Measurements from ENCODE around the gene KCNJ9. TPM values are rescaled to one million over a fixed set of nuclear protein-coding genes. Genes with fewer than 3 reads are reported as not detected.
"Not testable (repeated sequence)": the region's sequence is repeated elsewhere in the genome, so short reads cannot be mapped to it uniquely, and the experiment has no call there.

KCNJ9 gene
- total and polyA plus RNA-seq, 5 donors, result not detected

DNA sequence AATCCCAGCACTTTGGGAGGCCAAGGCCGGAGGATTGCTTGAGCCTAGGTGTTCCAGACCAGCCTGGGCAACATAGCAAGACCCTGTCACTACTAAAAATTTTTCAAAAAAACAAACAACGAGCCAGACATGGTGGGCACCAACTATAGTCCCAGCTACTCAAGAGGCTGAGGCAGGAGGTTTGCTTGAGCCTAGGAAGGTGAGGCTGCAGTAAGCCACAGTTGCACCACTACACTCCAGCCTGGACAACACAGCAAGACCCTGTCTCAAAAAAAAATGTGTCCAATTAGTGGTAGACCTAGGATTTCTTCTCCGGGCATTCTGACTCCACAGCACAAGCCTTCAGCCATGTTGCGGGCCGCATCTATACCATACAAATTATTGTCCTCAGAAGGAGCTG lies 23.8 kb downstream of the KCNJ9 start:
- WGBS, result 95% methylated on average over 5 of the region's 5 CpGs
- Histone ChIP-seq H3K27me3 (ENCODE audit: control insufficient read depth, insufficient read depth) (no peaks in the 10 kb centered on the region), H3K4me1 (ENCODE audit: control insufficient read depth, insufficient read depth, low read length) (no peaks in the 10 kb centered on the region), H3K27ac (ENCODE audit: low read length) (no peak overlapping the region), H3K4me3 (ENCODE audit: low read length) (no peak overlapping the region), H3K9me3 (ENCODE audit: control insufficient read depth, low read length) (no peaks in the 10 kb centered on the region)
- ATAC-seq (no peak), DNase-seq (no peak)
- intact Hi-C loops (cut with DNase I), result loop anchor here in 1 of 4 donors (10.0 kb wide), 3 partner anchors 110 to 270 kb away; no protein-coding TSS in a partner anchor

DNA sequence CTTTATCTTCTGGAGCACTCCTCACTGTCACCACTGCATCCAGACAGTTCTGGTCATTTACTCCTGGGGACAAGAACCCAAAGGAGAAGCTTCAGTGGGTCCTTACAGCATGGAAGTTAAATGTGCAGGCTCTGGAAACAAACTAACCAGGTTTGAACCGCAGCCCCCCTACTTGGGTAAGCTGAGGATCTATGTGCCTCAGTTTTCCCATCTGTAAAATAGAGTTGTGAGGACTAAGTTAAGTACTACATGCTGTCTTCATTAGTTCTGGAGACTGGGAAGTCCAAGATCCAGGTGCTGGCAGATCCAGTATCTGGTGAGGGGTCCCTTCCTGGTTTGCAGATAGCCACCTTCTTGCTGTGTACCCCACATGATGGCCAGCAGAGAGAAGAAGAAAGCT lies 26.2 kb downstream of the KCNJ9 start:
- DNase-seq (no peak), ATAC-seq (no peak)
- no peaks in the 10 kb centered on the region for H3K9me3 ChIP-seq (ENCODE audit: control insufficient read depth, low read length)
- intact Hi-C loops (cut with DNase I), result loop anchor here in 1 of 4 donors (10.0 kb wide), 3 partner anchors 107 to 267 kb away; no protein-coding TSS in a partner anchor
- H3K4me1 ChIP-seq (ENCODE audit: control insufficient read depth, insufficient read depth, low read length), result peaks cover 2% of the 10 kb centered on the region
- 96% methylated on average over 1 of the region's 1 CpG for WGBS
- no peak overlapping the region for H3K27ac ChIP-seq (ENCODE audit: low read length)
- H3K4me3 ChIP-seq (ENCODE audit: low read length), result no peak overlapping the region
- no peaks in the 10 kb centered on the region for H3K27me3 ChIP-seq (ENCODE audit: control insufficient read depth, insufficient read depth)

DNA sequence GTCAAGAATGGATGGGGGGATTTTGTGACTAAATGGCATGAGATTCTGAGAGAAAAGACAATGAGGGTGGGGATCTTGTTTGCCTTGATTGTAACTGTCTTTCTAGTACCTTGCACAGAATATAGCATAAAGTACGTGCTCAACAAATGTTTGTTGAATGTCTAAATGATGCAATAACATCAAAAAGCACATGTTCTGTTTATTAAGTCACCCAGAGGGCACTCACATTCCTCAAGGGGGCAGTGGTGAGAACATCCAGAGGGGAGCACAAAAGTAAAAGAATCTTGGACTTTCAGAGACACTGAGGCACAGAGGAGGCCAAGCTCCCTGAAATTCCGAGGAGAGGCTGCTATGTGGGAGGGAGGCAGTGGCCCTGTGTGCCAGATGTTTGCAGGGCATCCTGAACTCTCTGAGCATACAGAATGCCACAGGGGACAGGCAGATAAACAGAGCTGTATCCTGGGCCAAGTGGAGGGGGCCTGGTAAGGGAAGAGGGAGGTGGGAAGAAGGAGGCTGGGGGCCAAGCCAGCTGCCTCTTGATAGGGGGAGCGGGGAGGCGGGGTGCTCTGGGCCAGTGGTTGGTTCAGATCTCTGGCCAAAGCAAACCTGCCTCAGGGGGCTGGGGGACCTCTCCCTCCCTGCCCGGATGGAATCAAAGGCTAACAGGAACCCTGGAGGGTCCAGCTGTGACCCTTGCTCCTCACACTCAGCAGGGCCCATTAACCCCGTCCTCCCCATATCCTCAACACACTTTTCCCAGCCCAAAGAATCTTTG lies 27.7 kb downstream of the KCNJ9 start:
- peaks cover 2% of the 10 kb centered on the region for H3K4me1 ChIP-seq (ENCODE audit: control insufficient read depth, insufficient read depth, low read length)
- DNase-seq (peak in 1 of 3 donors; percentile 65), ATAC-seq (no peak)
- H3K4me3 ChIP-seq (ENCODE audit: low read length), result no peak overlapping the region
- H3K27me3 ChIP-seq (ENCODE audit: control insufficient read depth, insufficient read depth), result no peaks in the 10 kb centered on the region
- intact Hi-C loops (cut with DNase I), result loop anchor here in 1 of 4 donors (10.0 kb wide), 3 partner anchors 106 to 266 kb away; no protein-coding TSS in a partner anchor
- no peaks in the 10 kb centered on the region for H3K9me3 ChIP-seq (ENCODE audit: control insufficient read depth, low read length)
- 33% methylated on average over 6 of the region's 6 CpGs for WGBS
- H3K27ac ChIP-seq (ENCODE audit: low read length), result no peak overlapping the region

DNA sequence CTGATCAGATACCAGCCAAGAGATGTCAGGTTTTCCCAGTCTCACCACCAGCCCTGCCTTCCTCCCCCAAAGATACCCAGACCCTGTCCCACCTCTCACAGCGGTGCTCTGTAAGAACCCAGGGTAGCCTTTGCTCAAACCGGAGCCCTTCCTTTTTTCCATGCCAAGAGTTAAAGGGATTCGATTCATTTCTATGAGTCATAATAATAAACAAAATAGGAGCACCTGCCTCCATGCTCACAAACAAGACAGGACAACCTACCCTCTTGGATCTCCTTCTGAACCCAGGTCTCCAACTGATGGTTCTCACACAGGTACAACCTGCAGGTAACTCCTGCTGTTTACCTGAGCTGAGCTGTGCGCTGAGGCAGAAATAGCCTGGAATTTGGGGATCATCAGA lies 28.3 kb downstream of the KCNJ9 start:
- intact Hi-C loops (cut with DNase I), result loop anchor here in 1 of 4 donors (10.0 kb wide), 3 partner anchors 105 to 265 kb away; no protein-coding TSS in a partner anchor
- WGBS, result 55% methylated on average over 4 of the region's 4 CpGs
- peaks cover 2% of the 10 kb centered on the region for H3K4me1 ChIP-seq (ENCODE audit: control insufficient read depth, insufficient read depth, low read length)
- no peaks in the 10 kb centered on the region for H3K27me3 ChIP-seq (ENCODE audit: control insufficient read depth, insufficient read depth)
- H3K4me3 ChIP-seq (ENCODE audit: low read length), result no peak overlapping the region
- H3K27ac ChIP-seq (ENCODE audit: low read length), result no peak overlapping the region
- ATAC-seq, result no peak
- H3K9me3 ChIP-seq (ENCODE audit: control insufficient read depth, low read length), result no peaks in the 10 kb centered on the region
- peak in 1 of 3 donors; percentile 35 for DNase-seq

DNA sequence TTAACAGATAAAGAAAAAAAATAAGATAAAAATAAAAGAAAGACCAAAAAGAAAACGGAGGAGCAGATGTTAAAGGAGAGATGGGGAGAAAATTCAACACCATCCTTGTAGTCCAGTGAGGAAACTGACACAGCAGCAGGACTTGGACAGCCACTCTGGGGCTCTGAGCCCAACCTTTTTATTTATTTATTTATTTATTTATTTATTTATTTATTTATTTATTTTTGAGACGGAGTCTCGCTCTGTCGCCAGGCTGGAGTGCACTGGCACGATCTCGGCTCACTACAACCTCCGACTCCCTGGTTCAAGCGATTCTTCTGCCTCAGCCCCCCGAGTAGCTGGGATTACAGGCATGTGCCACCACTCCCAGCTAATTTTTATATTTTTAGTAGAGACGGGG lies 30.1 kb downstream of the KCNJ9 start:
- DNase-seq; intact Hi-C loops (cut with DNase I); H3K4me3 ChIP-seq (ENCODE audit: low read length); H3K27ac ChIP-seq (ENCODE audit: low read length); ATAC-seq; H3K9me3 ChIP-seq (ENCODE audit: control insufficient read depth, low read length); H3K4me1 ChIP-seq (ENCODE audit: control insufficient read depth, insufficient read depth, low read length); H3K27me3 ChIP-seq (ENCODE audit: control insufficient read depth, insufficient read depth): not testable (repeated sequence)
- WGBS, result 90% methylated on average over 10 of the region's 10 CpGs

DNA sequence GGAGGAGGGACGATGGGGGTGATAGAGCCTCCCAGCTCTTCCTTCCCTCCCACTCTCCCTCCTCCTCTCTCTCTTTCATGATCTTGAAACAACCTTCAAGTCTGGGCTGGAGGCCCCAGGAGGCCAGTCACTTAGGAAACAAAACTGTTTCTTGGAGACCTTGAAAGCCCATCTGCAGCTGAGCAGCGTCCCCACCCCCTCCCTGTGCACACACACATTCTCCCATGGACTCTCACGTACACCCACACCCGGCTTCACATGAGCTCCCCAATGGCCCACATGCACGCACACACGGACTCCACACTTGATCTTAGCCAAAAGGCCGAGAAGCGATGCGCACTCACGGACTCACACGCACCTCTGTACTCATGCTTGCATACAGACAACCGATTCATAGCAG lies 31.0 kb downstream of the KCNJ9 start:
- intact Hi-C loops (cut with DNase I), result no loop called here
- Histone ChIP-seq H3K27me3 (ENCODE audit: control insufficient read depth, insufficient read depth) (no peaks in the 10 kb centered on the region), H3K4me1 (ENCODE audit: control insufficient read depth, insufficient read depth, low read length) (peaks cover 4% of the 10 kb centered on the region), H3K27ac (ENCODE audit: low read length) (no peak overlapping the region), H3K9me3 (ENCODE audit: control insufficient read depth, low read length) (no peaks in the 10 kb centered on the region), H3K4me3 (ENCODE audit: low read length) (no peak overlapping the region)
- 62% methylated on average over 12 of the region's 12 CpGs for WGBS
- peak in 1 of 3 donors; percentile 59 for DNase-seq
- no peak for ATAC-seq

DNA sequence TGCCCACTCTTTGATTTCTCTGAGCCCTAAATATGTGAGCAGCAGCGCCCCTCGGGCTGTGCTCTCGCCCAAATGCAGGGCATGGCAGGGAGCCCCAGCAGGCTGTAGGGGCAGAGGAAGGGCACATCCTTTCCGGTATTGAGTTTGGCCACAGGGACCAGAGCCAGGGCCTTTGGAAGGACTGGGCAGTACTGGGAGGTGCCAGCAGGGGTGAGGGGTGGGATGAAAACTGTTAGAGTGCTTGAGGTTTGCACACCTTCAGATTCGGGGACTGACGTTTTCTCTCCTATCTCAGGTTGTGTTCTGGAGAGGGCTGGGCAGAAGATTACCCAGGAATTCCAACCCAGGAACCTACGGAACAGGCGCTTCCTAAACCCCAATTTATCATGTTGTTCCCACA lies 32.1 kb downstream of the KCNJ9 start:
- DNase-seq (peak in 1 of 3 donors; percentile 42), ATAC-seq (no peak)
- Histone ChIP-seq H3K4me3 (ENCODE audit: low read length) (no peak overlapping the region), H3K9me3 (ENCODE audit: control insufficient read depth, low read length) (no peaks in the 10 kb centered on the region), H3K4me1 (ENCODE audit: control insufficient read depth, insufficient read depth, low read length) (peaks cover 7% of the 10 kb centered on the region), H3K27me3 (ENCODE audit: control insufficient read depth, insufficient read depth) (no peaks in the 10 kb centered on the region), H3K27ac (ENCODE audit: low read length) (peak overlapping the region; percentile 62)
- WGBS, result 69% methylated on average over 8 of the region's 8 CpGs
- intact Hi-C loops (cut with DNase I), result no loop called here

DNA sequence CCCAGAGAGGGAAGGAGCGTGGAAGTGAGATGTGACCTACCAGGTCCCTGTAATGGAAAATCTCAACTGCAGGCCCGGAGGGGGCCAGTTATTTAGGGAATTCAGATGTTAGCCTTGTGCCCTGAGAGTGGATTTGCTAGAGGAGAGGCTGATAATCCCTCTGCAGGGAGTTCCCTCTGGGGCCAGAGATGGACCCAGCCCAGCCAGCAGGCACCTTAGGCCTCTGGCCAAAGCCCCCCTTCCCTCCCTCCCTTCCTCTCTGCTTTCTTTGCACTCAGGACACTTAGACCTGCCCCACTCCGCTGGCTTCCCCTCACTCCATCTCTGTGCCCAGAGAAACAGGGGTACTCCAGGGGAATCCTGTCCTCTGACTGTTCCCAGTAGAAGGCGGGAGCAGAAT lies 32.7 kb downstream of the KCNJ9 start:
- intact Hi-C loops (cut with DNase I), result no loop called here
- peak; percentile 2 to 14 for ATAC-seq
- DNase-seq, result peak in 2 of 3 donors; percentile 60 to 64

DNA sequence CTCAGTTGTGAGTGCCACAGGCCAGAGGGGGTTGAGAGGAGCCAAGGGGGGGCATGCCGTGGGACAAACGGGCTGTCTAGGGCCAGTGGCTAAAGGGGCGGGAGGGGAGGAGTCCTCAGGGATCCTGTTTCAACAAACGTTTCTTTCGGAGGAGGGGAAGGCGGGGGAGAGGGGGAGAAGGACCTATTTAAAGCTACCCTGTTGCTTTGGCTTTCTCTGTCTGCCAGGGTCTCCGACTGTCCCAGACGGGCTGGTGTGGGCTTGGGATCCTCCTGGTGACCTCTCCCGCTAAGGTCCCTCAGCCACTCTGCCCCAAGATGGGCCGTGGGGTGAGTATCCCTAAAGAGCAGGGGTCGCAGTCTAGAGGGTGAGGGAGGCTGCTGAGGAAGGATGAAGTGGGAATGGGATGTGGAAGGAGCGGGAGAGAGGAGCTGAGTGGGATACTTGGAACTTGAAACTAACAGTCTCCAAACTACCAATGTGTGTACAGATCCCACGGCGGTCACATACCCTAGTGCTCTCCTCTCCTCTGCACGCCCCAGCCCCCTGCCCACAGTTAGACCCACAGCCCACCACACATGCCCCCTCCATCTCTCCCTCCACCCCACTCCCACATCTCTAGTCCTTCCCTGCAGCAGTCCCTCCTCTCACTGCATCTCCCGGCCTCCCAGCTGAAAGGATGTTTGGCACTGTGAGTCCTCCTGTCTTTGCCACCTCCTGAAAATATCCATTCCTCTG lies 34.4 kb downstream of the KCNJ9 start, which contains the start of gene ATP1A2:
ATP1A2 (plus strand) TSS at position 215 of the 738 bp plus-strand sequence; CDS start at position 318, 103 bp downstream.
- ATAC-seq (peak; percentile 61 to 66), DNase-seq (peak in 2 of 3 donors; percentile 72 to 80)
- Histone ChIP-seq H3K27ac (ENCODE audit: low read length) (peak within 1 kb of the TSS; percentile 82), H3K9me3 (ENCODE audit: control insufficient read depth, low read length) (no peaks in the 10 kb centered on the region), H3K4me1 (ENCODE audit: control insufficient read depth, insufficient read depth, low read length) (peaks cover 7% of the 10 kb centered on the region), H3K4me3 (ENCODE audit: low read length) (peak within 1 kb of the TSS; percentile 40), H3K27me3 (ENCODE audit: control insufficient read depth, insufficient read depth) (no peaks in the 10 kb centered on the region)
- 29% methylated on average over 16 of the region's 16 CpGs for WGBS
- intact Hi-C loops (cut with DNase I), result no loop called here

More for the DNA sequence above, 32.7 kb downstream of the KCNJ9 start:
- H3K4me3 ChIP-seq (ENCODE audit: low read length), result no peak overlapping the region
- H3K9me3 ChIP-seq (ENCODE audit: control insufficient read depth, low read length), result no peaks in the 10 kb centered on the region
- H3K27ac ChIP-seq (ENCODE audit: low read length), result peak overlapping the region; percentile 62
- H3K4me1 ChIP-seq (ENCODE audit: control insufficient read depth, insufficient read depth, low read length), result peaks cover 7% of the 10 kb centered on the region
- no peaks in the 10 kb centered on the region for H3K27me3 ChIP-seq (ENCODE audit: control insufficient read depth, insufficient read depth)
- WGBS, result 49% methylated on average over 4 of the region's 4 CpGs

DNA sequence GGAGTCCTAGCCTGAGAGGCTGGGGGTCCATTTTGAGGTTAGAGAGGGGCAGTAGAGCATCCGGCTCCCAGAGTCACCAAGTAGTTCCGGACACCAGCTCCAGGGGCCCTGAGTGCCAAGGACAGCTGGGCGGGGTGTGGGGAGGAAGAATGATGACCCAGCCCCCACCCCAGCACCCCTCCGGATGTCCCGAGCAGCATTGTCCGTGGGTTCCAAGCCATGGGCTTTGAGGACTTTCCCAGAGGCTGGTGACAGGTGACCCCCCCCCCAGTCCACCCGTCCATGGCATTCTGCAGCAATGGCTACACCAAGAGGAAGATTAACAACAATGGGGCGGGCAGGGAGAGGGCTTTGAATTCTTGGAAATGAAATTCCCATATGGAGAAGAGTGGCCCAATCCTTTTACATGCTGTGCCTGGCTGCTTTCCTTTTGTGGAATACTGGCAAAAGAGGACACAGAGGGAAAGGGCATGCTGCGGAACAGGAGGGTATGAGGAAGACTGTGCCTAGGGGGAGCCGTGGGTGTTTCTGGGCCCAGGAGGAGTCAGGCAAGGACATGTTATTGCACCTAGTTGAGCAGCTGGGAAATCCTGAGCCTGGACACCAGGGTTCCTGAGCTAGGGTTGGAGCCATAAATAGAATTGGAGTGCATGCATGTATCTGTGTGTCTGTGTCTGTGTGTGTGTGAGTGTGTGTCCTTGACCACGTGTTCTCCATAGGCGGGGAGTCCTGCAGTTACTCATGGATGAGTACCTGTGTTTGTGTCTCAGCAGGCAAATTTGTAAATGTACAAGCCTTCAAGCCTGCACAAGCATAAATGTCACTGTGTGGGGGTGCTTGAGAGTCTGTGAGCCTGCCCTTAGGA lies 35.2 kb downstream of the KCNJ9 start:
- H3K27ac ChIP-seq (ENCODE audit: low read length), result peak overlapping the region; percentile 82
- intact Hi-C loops (cut with DNase I), result no loop called here
- H3K4me1 ChIP-seq (ENCODE audit: control insufficient read depth, insufficient read depth, low read length), result peaks cover 7% of the 10 kb centered on the region
- H3K9me3 ChIP-seq (ENCODE audit: control insufficient read depth, low read length), result no peaks in the 10 kb centered on the region
- no peaks in the 10 kb centered on the region for H3K27me3 ChIP-seq (ENCODE audit: control insufficient read depth, insufficient read depth)
- H3K4me3 ChIP-seq (ENCODE audit: low read length), result peak overlapping the region; percentile 40
- WGBS, result 33% methylated on average over 12 of the region's 12 CpGs
- DNase-seq (peak in 1 of 3 donors; percentile 58), ATAC-seq (peak; percentile 10 to 12)
